Endothelial cell of umbilical vein (primary cell): ENCODE data around the gene ABR.

Experiments used
- POLR2A ChIP-seq: IDR thresholded peaks from 2 replicates; pipeline ENCODE4 v1.6.1; 2012; ENCODE audit warnings: low read depth, mild to moderate bottlenecking, control low read depth, low read length
- TF ChIP-seq, protein P1 (sequence below), 2 donors: IDR thresholded peaks; 1 replicate in 1 of 2; 2 replicates in 1 of 2; pipeline ENCODE4 v1.5.1; 2011; ENCODE audit warnings: low read length in 2 of 2, mild to moderate bottlenecking in 2 of 2, moderate library complexity in 2 of 2, control low read depth in 1 of 2, inconsistent platforms in 1 of 2, low read depth in 1 of 2; ENCODE audit not compliant: insufficient read depth in 1 of 2; ENCODE audit errors: extremely low read depth in 1 of 2
- TF ChIP-seq, protein P2 (sequence below): IDR thresholded peaks from 2 replicates; pipeline ENCODE4 v1.6.1; 2011; ENCODE audit not compliant: insufficient read depth, insufficient read length

DNA sequence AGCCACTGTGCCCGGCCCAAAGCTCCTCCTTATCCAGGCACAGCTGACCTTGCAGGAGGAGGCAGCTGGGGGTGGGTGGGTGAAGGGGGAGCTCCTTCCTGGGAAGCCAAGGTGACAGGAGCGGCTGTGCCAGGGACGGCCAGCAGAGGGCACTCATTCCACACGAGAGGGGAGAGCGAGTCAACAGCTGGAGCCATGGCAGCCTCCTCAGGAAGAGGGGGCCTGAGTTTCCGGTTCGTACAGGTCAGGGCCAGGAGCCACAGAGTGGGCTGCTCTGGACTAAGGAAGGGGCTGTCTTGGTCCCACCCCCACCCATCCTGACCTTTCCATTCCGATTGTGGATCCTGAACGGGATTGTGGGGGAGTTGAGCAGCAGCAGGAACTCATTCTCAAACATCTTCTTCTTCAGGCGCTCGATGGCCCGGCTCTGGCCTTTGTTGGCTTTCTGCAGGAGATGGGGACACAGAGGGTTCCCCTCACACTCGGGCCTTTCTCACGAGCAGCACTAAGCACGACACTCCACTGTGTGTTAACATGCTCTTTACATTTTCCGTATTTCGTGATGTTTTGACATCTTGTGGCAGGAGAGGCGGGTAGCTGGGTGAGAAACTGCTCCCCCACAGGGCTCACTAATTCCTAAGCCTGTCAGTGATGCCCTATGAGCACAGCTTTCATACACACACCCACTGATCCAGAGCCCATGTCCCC is 121.2 kb downstream of the ABR start:
- TF ChIP-seq, protein P1, sequence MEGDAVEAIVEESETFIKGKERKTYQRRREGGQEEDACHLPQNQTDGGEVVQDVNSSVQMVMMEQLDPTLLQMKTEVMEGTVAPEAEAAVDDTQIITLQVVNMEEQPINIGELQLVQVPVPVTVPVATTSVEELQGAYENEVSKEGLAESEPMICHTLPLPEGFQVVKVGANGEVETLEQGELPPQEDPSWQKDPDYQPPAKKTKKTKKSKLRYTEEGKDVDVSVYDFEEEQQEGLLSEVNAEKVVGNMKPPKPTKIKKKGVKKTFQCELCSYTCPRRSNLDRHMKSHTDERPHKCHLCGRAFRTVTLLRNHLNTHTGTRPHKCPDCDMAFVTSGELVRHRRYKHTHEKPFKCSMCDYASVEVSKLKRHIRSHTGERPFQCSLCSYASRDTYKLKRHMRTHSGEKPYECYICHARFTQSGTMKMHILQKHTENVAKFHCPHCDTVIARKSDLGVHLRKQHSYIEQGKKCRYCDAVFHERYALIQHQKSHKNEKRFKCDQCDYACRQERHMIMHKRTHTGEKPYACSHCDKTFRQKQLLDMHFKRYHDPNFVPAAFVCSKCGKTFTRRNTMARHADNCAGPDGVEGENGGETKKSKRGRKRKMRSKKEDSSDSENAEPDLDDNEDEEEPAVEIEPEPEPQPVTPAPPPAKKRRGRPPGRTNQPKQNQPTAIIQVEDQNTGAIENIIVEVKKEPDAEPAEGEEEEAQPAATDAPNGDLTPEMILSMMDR (IDR thresholded peaks at IDR 0.05; ENCODE audit: extremely low read depth in 1 of 2, insufficient read depth in 1 of 2, low read depth in 1 of 2, low read length in 2 of 2): peak; percentile 24 to 78
- TF ChIP-seq, protein P2, sequence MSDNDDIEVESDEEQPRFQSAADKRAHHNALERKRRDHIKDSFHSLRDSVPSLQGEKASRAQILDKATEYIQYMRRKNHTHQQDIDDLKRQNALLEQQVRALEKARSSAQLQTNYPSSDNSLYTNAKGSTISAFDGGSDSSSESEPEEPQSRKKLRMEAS: no peak
- no peak for TF ChIP-seq POLR2A
